Sigmoid colon (tissue), 7 donors: Measurements from ENCODE around the gene TEX19. TPM values are rescaled to one million over a fixed set of nuclear protein-coding genes. Genes with fewer than 3 reads are reported as not detected.
A peak's percentile ranks its signal among the peaks of the same experiment; 100 is the strongest.

Experiments
- DNase-seq: peaks from one replicate; pipeline ENCODE4 v3.0.0-alpha.2; 2019
- H3K27ac ChIP-seq, 4 donors: fragments of 200-600 bp; sonication (generic); one replicate each; pipeline ENCODE4 v1.5.1; 2016 to 2019; ENCODE audit warnings: mild to moderate bottlenecking in 1 of 4
- H3K27me3 ChIP-seq, 3 donors: fragments of 200-600 bp; sonication (generic); one replicate each; pipeline ENCODE4 v1.5.1; 2019; ENCODE audit warnings: mild to moderate bottlenecking in 1 of 3
- H3K36me3 ChIP-seq, 4 donors: fragments of 200-600 bp; sonication (generic); one replicate each; pipeline ENCODE4 v1.5.1; 2016 to 2019
- H3K4me1 ChIP-seq, 4 donors: fragments of 200-600 bp; sonication (generic); one replicate each; pipeline ENCODE4 v1.5.1; 2017 to 2019
- H3K4me3 ChIP-seq, 4 donors: fragments of 200-600 bp; sonication (generic); one replicate each; pipeline ENCODE4 v1.5.1; 2017 to 2019; ENCODE audit warnings: mild to moderate bottlenecking in 2 of 4, moderate library complexity in 1 of 4
- H3K9me3 ChIP-seq, 4 donors: fragments of 200-600 bp in 3 of 4; sonication (generic) in 3 of 4; one replicate each; pipeline versions ENCODE4 v1.5.1 to v1.6.1; 2013 to 2019
- CTCF ChIP-seq, 4 experiments: fragments of 450-650 bp in 3 of 4; fragments of 200-600 bp in 1 of 4; IDR thresholded peaks; one replicate each; pipeline ENCODE4 v1.5.1; 2016 to 2019; ENCODE audit warnings: antibody characterized with exemption in 4 of 4, mild to moderate bottlenecking in 3 of 4, moderate library complexity in 2 of 4
- EP300 ChIP-seq, 4 donors: sonication (generic); formaldehyde crosslinking; IDR thresholded peaks; one replicate each; pipeline ENCODE4 v1.6.1; 2017; ENCODE audit warnings: antibody characterized with exemption in 4 of 4
- POLR2A ChIP-seq, 2 donors: fragments of 450-650 bp; IDR thresholded peaks; one replicate each; pipeline ENCODE4 v1.6.1; 2016; ENCODE audit warnings: antibody characterized with exemption in 2 of 2, mild to moderate bottlenecking in 2 of 2, moderate library complexity in 2 of 2
- POLR2AphosphoS5 ChIP-seq, 4 donors: sonication (generic); formaldehyde crosslinking; IDR thresholded peaks; one replicate each; pipeline ENCODE4 v1.6.1; 2017; ENCODE audit warnings: antibody characterized with exemption in 4 of 4
- WGBS, 2 donors: extraction: QIAGEN DNeasy Blood & Tissue Kit; methylation state at CpG; one replicate each; pipeline ENCODE4 v1.1.7; 2013; 5-methylcytosine and 5-hydroxymethylcytosine counted together
- intact Hi-C: fragments of 100-400 bp; cut with DNase I; formaldehyde crosslinking; loops from one replicate; pipeline ENCODE4 v1.15.1; 2023
- polyA plus RNA-seq, 3 donors: library from polyadenylated mRNA; stranded (reverse); fragments of 200-250 nt; gene quantifications; one replicate each; pipeline ENCODE4 v1.2.3, GENCODE V29; 2013
- total RNA-seq, 4 donors: library from RNA; depleted of rRNA; stranded (reverse); fragments of >200 nt; gene quantifications; one replicate each; pipeline ENCODE4 v1.1.0, GENCODE V29; 2016
- donor health status: healthy with polysubstance abuse.
- donor health status: Bipolar disorder and iron deficiency.
- donor health status: healthy.

Gene TEX19
- total and polyA plus RNA-seq, 7 donors = 0.04 TPM; not detected in 6

GRCh38 chr17:82329683-82330321, 29.2 kb upstream of the TEX19 start:
- 53 to 79% methylated on average over 19 of the region's 19 CpGs for WGBS, 2 donors

GRCh38 chr17:82330322-82331239, 28.5 kb upstream of the TEX19 start:
- no peaks in the 10 kb centered on the region for H3K9me3 ChIP-seq
- H3K27ac ChIP-seq = peak overlapping the region in 1 of 4 donors; percentile 83
- 11 to 43% methylated on average over 28 of the region's 28 CpGs for WGBS, 2 donors
- H3K4me3 ChIP-seq = no peak overlapping the region
- no peaks in the 10 kb centered on the region for H3K36me3 ChIP-seq
- H3K27me3 ChIP-seq = no peaks in the 10 kb centered on the region
- H3K4me1 ChIP-seq = peaks cover 0 to 53% (median 48%) of the 10 kb centered on the region in 4 donors
- intact Hi-C loops = loop anchor here (5.0 to 10.0 kb wide), 2 partner anchors 33 to 264 kb away; no protein-coding TSS in a partner anchor
- no peak for TF ChIP-seq CTCF (IDR thresholded peaks at IDR 0.05)
- TF ChIP-seq POLR2A (IDR thresholded peaks at IDR 0.05) = no peak
- no peak for TF ChIP-seq POLR2AphosphoS5 (IDR thresholded peaks at IDR 0.05)
- TF ChIP-seq EP300 (IDR thresholded peaks at IDR 0.05) = no peak
- no peak for DNase-seq

More at GRCh38 chr17:82329683-82330321, 29.2 kb upstream of the TEX19 start:
- intact Hi-C loops = loop anchor here (5.0 to 10.0 kb wide), 2 partner anchors 33 to 265 kb away; no protein-coding TSS in a partner anchor
- peak overlapping the region in 1 of 4 donors; percentile 83 for H3K27ac ChIP-seq
- no peaks in the 10 kb centered on the region for H3K27me3 ChIP-seq
- DNase-seq = no peak
- H3K9me3 ChIP-seq = no peaks in the 10 kb centered on the region
- peaks cover 0 to 45% (median 40%) of the 10 kb centered on the region in 4 donors for H3K4me1 ChIP-seq
- TF ChIP-seq CTCF (IDR thresholded peaks at IDR 0.05) = no peak
- TF ChIP-seq POLR2AphosphoS5 (IDR thresholded peaks at IDR 0.05) = no peak
- TF ChIP-seq EP300 (IDR thresholded peaks at IDR 0.05) = no peak
- no peak for TF ChIP-seq POLR2A (IDR thresholded peaks at IDR 0.05)
- peaks cover 0 to 5% (median 0%) of the 10 kb centered on the region in 4 donors for H3K36me3 ChIP-seq
- H3K4me3 ChIP-seq = no peak overlapping the region

GRCh38 chr17:82331345-82331939, 27.6 kb upstream of the TEX19 start:
- DNase-seq = no peak
- intact Hi-C loops = loop anchor here (5.0 to 10.0 kb wide), 2 partner anchors 34 to 263 kb away; no protein-coding TSS in a partner anchor
- Histone ChIP-seq H3K27me3 (no peaks in the 10 kb centered on the region), H3K4me1 (peaks cover 0 to 56% (median 48%) of the 10 kb centered on the region in 4 donors), H3K4me3 (no peak overlapping the region), H3K36me3 (no peaks in the 10 kb centered on the region), H3K27ac (peak overlapping the region in 2 of 4 donors; percentile 80 to 83), H3K9me3 (no peaks in the 10 kb centered on the region)
- 19 to 83% methylated on average over 25 of the region's 25 CpGs for WGBS, 2 donors
- TF ChIP-seq CTCF (IDR thresholded peaks at IDR 0.05) (no peak), POLR2A (IDR thresholded peaks at IDR 0.05) (no peak), POLR2AphosphoS5 (IDR thresholded peaks at IDR 0.05) (no peak), EP300 (IDR thresholded peaks at IDR 0.05) (no peak)

- Histone ChIP-seq H3K27ac (peak overlapping the region; percentile 72 to 83 (median 79)), H3K4me1 (peaks cover 0 to 56% (median 48%) of the 10 kb centered on the region in 4 donors)
- 3 to 14% methylated on average over 32 of the region's 32 CpGs for WGBS, 2 donors
Measured at GRCh38 chr17:82332669-82333278, 26.3 kb upstream of the TEX19 start.

More at GRCh38 chr17:82332669-82333278, 26.3 kb upstream of the TEX19 start:
- peak; percentile 85 for DNase-seq
- H3K9me3 ChIP-seq = no peaks in the 10 kb centered on the region
- TF ChIP-seq CTCF (IDR thresholded peaks at IDR 0.05) = no peak
- TF ChIP-seq POLR2AphosphoS5 (IDR thresholded peaks at IDR 0.05) = peak in 2 of 4 donors; percentile 22 to 23
- TF ChIP-seq POLR2A (IDR thresholded peaks at IDR 0.05) = no peak
- no peak for TF ChIP-seq EP300 (IDR thresholded peaks at IDR 0.05)
- peak overlapping the region; percentile 53 to 79 (median 60) for H3K4me3 ChIP-seq
- H3K36me3 ChIP-seq = no peaks in the 10 kb centered on the region
- no peaks in the 10 kb centered on the region for H3K27me3 ChIP-seq
- intact Hi-C loops = loop anchor here (5.0 to 10.0 kb wide), 2 partner anchors 35 to 262 kb away; no protein-coding TSS in a partner anchor
